GM18505 (cell line): ENCODE measurements around the gene KERA.

Source experiments
- ATAC-seq: cut with Tn5 transposase; IDR thresholded peaks from one replicate; pipeline ENCODE4 v1.9.1; 2021; ENCODE audit not compliant: unreplicated experiment
- POLR2A ChIP-seq: IDR thresholded peaks from 4 replicates; pipeline ENCODE4 v1.6.1; 2011; ENCODE audit warnings: borderline replicate concordance; ENCODE audit not compliant: insufficient read depth, insufficient read length; ENCODE audit errors: extremely low read depth

KERA gene

DNA sequence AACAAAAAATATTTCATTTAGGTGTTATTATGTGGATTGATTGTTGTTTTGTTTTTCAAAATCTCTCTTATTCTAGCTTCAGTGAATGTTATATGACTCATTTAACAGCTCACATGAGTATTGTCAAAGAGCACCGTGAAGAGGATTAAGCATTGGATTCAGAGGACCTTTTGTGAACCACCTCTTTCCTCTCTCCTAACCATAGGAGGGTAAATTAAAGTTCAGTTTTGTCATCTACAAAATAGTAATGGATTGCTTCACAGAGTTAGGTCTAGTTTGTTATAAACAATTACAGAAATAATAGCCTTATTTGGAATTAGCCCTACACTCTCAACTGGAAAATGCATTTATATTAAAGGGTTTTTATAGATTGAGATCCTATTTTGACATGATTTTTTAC, 962 bp upstream of the KERA start:
- no peak for TF ChIP-seq POLR2A
- ATAC-seq = no peak

DNA sequence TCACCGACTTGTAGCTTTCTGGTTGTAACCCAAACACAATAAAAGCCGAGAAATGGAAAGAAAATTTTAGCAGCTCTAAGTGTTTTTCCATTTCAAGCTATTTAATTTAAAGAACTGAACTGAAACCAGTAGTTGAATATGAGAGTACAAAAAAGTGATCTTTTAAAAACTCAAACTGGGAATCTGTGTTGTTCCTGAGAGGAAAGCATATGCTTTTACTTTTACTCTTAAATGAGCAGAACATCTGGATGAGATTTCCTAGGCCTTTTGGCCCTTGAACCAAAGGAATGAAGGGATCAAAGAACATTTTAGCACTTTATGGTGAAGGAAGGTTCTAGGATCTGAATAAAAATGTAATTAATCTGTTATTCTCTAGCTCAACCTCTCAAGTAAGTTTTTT, 1.3 kb downstream of the KERA start:
- no peak for ATAC-seq
- no peak for TF ChIP-seq POLR2A

GRCh38 chr12:91055976-91056375, 1.8 kb downstream of the KERA start:
- no peak for TF ChIP-seq POLR2A
- no peak for ATAC-seq

DNA sequence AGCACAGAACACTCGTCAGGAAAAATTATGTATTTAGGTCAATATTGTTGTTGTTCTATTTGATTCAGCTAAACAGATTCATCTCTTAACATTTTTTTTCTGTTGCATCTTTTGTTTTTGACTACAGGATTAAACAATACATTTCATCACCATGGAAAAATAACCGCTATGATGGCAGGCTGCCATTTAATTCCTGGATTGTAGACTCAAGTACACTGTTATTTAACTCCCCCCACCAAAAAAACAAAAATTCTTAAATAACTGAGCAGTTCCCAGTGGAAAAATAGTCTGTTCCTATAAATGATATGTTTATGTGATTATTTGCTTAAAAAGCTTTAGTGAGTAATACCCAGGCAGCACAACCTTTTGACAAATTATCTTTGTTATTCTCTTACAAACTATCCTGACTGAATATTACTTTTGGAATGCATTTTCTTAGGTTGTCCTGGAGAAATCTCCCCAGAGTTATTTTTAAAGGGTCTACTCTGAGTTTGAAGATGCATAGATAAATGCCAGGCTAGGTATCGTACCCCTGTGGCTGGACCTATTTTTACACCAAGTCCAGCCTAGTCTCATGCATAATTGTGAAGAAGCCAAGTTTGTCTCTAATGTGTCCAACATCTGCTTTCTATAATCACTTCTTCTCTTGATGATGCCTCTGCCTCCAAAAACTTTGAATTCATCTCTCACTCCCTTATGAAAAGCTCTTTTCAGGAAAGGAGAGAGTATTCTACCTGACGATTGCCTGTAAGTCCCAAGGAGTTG, 3.7 kb downstream of the KERA start:
- ATAC-seq = no peak

GRCh38 chr12:91052026-91052425, 5.8 kb downstream of the KERA start:
- no peak for ATAC-seq
- TF ChIP-seq POLR2A = no peak

More for the DNA sequence above, 3.7 kb downstream of the KERA start:
- no peak for TF ChIP-seq POLR2A

GRCh38 chr12:91044586-91044985, 13.2 kb downstream of the KERA start:
- no peak for ATAC-seq
- no peak for TF ChIP-seq POLR2A

DNA sequence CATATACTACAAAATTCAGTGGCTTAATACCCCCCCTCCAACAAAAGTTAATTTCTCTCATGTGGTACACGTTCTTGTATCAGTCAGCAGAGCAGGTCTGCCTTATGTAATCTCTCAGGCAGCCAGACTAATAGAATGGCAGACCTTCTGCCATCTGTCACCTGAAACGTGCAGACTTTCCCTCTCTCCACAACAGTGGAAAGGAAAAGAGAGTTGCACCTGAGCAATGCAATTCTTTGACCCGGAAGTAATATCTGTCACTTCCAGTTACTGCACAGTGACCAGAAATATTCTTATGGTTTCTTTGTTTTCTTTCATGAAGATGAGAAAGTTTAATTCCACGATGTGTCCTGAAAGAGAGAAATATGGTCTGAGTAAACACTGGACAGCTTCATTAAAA, 14.4 kb downstream of the KERA start:
- no peak for ATAC-seq
- TF ChIP-seq POLR2A = no peak

DNA sequence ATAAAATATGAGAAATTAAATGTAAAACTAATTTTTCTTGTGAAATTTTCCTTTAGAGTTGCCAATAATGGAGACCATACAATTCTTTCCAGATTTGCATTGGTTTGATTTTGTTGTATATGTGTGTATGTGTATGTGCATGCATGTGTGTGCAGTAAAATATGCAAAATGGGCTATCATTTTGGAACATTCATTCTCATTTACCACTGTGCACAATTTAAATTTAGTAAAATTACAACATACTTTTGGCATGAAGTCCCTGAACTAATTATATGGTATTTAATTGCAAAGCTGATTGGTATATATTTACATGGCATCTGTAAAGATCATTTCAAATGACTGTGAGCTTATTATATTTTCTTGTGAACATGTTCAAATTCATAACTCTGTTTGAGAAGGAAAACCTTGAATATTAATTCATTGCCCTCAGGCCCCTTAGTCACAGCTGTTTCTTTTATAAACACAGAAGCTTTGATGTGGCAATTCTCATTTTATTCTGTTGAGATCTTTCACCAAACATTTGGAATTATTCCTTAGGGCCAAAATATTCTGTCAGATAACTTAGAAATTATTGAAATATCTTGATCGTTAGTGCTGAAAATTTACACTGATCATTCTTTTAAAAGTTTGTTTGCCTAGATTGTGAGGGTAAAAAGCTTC, 17.6 kb downstream of the KERA start:
- no peak for ATAC-seq
- no peak for TF ChIP-seq POLR2A

- TF ChIP-seq POLR2A = no peak
- no peak for ATAC-seq
These were observed 20.5 kb downstream of the KERA start for GRCh38 chr12:91037276-91037675.

DNA sequence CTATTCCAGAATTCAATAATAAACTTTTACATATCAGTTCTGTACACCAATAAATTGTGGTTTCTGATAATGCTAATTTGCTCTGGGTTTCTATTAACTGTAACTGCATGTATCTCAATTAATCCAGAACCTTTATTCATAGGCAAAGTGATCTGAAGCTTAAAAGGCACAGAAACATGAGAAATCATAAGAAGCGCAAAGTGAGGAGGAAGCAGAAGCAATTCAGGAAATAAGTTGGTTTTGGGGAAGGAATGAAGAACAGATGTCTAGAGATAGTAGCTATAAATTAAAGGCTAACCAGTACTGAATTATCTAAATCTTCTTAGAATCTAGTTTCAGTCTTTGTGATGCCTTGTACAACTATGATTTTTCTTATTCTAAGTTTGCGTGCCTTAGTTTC, 24.6 kb downstream of the KERA start:
- TF ChIP-seq POLR2A = no peak
- no peak for ATAC-seq

DNA sequence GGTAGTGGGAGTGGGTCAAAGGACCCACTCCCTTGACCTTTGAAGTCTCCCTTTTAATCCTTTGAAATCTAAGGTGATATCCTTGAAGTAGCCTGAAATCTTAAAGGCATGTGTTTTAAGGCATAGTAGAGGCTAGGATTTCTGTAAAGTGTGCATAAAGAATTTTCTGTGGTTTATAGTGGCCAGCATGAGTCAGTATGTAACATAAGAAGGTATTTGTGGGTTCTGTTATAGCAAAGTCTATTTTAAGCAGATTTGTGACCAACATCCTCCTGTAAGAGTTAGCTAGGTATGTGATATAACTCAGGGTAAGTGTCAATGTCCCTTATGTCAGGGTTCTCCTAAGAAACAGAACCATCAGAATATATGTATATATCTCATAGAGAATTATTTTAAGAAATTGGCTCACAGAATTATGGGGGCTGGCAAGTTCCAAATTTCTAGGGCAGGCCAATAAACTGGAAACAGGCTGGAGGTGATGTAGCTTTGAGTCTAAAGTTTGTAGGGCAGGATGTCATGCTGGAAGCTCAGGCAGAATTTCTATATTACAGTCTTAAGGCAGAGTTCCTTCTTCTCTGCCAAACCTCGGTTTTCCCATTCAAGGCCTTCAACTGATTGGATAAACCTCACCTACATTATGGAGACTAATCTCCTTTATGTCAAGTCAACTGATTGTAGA, 34.4 kb downstream of the KERA start:
- no peak for TF ChIP-seq POLR2A
- no peak for ATAC-seq

GRCh38 chr12:91021076-91021475, 36.7 kb downstream of the KERA start:
- no peak for ATAC-seq
- no peak for TF ChIP-seq POLR2A

- no peak for TF ChIP-seq POLR2A
- no peak for ATAC-seq
These were observed 38.4 kb downstream of the KERA start for GRCh38 chr12:91019455-91019854.

DNA sequence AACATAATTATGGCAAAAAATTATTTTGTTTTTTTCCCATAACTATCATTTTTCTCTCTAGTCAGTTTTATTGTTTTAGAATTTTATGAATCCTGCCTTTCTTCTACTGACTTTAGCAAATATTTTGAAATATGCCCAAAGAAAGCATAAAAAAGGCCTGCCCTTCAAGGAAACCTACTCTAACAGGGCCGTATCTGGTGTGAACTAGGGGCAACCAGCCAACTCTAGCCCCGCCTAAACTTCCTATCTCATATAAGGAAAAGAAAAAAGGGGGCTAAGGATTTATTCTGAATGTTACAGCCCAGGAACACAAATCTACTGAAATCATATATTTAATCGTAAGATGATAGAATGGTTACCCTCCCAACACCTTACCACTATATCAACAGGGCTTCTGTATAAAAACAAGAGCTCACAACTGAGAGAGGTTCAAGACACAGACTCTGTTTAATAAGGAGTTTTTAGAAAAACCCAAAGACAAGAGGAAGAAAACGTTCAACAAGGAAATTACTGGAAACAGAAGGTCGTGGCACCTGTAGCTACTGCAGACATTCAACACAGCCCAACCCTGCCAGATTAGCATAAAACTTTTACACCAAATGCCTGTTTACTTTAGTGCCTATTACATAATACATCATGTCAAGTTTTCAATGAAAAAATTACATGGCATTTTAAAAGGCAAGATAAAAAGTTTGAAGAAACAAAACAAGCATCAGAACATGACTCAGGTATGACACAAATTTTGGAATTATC, 40.1 kb downstream of the KERA start:
- ATAC-seq = no peak
- no peak for TF ChIP-seq POLR2A

DNA sequence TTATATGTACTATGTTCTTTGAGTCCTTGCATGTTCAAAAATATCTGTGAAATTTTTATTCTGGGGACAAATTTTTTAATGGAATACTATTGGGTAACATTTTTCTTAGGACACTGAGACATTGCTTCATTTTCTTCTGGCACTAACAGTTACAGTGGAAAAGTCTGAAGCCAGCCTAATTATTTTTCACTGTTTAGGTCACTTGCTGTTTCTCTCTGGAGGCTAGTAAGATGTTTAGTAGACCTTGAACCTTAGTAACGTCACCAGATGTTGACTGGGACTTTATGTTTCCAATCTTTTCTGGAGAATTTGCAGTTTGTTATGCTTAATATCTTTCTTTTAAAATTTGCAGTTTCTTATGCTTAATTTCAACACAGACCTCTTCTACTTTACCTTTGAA, 40.8 kb downstream of the KERA start:
- no peak for ATAC-seq
- no peak for TF ChIP-seq POLR2A
